ENCODE results near the gene SNX2.

SNX2 gene

DNA sequence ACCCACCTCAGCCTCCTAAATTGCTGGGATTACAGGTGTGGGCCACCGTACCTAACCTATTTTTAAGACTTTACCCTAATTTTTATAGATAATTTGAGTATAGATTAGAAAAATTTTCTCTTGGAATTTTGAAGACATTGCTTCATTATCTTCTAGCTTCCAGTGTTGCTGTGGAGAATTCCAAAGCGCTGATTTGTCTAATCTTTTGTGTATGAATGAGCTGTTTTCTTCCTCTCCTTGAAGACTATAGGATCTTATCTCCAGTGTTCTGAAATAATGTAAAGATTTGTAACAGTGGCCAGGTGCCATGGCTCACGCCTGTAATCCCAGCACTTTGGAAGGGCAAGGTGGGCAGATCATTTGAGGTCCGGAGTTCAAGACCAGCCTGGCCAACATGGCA, 64.9 kb downstream of the SNX2 start:
- no peak overlapping the region for H3K4me3 ChIP-seq (ENCODE audit: low read length)
- no peak for DNase-seq (ENCODE audit: low read depth)
- TF ChIP-seq, protein P1, sequence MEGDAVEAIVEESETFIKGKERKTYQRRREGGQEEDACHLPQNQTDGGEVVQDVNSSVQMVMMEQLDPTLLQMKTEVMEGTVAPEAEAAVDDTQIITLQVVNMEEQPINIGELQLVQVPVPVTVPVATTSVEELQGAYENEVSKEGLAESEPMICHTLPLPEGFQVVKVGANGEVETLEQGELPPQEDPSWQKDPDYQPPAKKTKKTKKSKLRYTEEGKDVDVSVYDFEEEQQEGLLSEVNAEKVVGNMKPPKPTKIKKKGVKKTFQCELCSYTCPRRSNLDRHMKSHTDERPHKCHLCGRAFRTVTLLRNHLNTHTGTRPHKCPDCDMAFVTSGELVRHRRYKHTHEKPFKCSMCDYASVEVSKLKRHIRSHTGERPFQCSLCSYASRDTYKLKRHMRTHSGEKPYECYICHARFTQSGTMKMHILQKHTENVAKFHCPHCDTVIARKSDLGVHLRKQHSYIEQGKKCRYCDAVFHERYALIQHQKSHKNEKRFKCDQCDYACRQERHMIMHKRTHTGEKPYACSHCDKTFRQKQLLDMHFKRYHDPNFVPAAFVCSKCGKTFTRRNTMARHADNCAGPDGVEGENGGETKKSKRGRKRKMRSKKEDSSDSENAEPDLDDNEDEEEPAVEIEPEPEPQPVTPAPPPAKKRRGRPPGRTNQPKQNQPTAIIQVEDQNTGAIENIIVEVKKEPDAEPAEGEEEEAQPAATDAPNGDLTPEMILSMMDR (conservative IDR thresholded peaks at IDR 0.05; ENCODE audit: low read length): no peak

GRCh38 chr5:122842016-122842580, 67.2 kb downstream of the SNX2 start:
- no peak for DNase-seq (ENCODE audit: low read depth)
- no peak overlapping the region for H3K4me3 ChIP-seq (ENCODE audit: low read length)
- TF ChIP-seq, protein P1 (conservative IDR thresholded peaks at IDR 0.05; ENCODE audit: low read length): no peak

DNA sequence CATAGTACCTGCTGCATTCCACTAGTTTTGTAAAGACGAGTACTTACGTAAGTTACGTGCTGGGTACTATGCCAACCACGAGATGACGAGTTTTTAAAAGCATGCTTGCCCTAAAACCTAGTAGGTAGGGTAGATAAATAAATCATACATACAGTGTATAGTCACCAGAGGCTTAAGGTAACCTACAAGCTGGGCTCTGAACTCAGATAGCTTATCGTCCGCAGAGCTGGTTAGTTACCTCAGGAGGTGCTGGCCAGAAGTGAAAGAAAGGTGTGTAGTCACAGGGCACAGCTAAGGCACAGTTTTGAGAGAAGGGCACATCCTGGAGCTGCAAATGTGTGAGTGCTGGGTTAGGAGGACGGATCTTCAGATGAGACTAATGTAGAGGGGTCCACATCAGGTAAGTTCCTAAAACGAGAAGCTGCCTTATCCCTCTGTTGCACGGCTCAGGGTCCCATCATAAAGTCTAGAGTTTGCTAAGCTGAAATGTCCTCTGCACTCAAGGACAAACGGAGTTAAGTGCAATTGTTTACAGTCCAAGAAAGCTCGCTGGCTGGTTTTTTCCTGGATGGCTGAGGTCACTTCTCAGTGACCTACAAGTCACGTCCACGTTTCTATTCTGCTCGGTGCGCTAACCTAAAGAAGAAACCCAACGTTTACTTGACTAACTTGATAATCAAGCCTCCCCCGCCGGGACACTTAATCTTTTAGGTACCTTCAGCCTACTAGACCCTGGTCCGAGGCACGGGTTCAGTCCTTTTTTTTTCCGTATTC, 69.4 kb downstream of the SNX2 start:
- H3K4me3 ChIP-seq (ENCODE audit: low read length): peak overlapping the region; percentile 71
- TF ChIP-seq, protein P1 (conservative IDR thresholded peaks at IDR 0.05; ENCODE audit: low read length): no peak
- DNase-seq (ENCODE audit: low read depth): no peak

DNA sequence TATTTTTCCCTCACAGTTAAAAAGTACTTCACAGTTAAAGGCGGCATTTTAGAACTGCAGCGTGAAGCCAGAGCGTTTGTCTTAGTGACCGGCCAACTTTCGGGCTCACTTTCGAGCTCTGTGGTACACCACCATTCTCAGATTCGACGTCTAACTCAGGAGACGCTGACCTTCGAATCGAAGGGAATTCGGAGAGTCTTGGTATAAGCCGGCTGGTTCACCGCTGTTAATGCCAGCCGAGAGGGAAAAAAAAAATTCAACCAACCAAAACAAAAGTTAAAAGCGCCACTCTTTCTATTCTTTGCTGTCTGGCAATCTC, 70.0 kb downstream of the SNX2 start:
- TF ChIP-seq, protein P1 (conservative IDR thresholded peaks at IDR 0.05; ENCODE audit: low read length): no peak
- no peak for DNase-seq (ENCODE audit: low read depth)
- H3K4me3 ChIP-seq (ENCODE audit: low read length): peak overlapping the region; percentile 71

GRCh38 chr5:122845229-122846050, 70.6 kb downstream of the SNX2 start, which contains the start of gene SNX24:
Gene SNX24 (plus strand): TSS chr5:122845613. CDS start chr5:122845634, 21 bp downstream.
- peak; percentile 69 for DNase-seq (ENCODE audit: low read depth)
- peak within 1 kb of the TSS; percentile 71 for H3K4me3 ChIP-seq (ENCODE audit: low read length)
- TF ChIP-seq, protein P1 (conservative IDR thresholded peaks at IDR 0.05; ENCODE audit: low read length): no peak

- peak overlapping the region; percentile 71 for H3K4me3 ChIP-seq (ENCODE audit: low read length)
- TF ChIP-seq, protein P1 (conservative IDR thresholded peaks at IDR 0.05; ENCODE audit: low read length): no peak
- peak; percentile 74 for DNase-seq (ENCODE audit: low read depth)
Observed at GRCh38 chr5:122846051-122846550, 71.2 kb downstream of the SNX2 start.

Measured in AG10803 (cell line).